Measurements from ENCODE around the gene DNAJC18.

DNA sequence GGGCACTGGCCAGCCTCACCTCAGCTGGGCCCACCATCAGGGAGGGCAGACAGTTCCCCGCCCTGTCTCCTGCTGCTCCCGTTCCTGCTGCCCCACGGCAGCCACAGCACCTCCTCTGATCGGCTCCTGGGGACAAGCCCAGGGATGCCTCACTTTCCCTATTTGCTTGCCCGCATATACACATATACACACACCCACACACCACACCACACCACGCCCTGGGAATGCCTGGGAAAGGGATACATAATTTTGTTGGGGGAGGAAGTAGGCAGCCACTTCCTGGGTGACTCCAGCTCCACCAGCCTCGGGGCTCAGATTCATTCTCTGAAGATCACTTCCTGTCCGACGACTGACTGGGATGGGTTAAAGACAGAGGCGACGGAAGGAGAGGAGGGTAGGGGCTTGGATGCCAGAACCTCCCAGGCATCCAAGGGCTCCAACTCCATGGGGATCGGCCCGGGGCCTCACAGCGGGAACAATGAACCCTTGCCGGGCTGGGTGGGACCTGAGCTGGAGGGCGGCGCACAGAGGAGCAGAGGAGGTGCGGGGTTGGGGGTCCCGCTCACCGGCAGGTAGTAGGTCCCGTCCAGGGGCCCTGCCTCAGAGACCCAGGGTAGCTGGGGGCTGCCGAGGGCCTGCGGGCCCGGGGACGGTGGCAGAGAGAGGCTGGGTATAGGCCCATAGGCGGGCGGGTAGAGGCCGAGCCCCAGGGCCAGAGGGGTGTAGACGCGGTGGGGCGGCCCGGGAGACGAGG, 47.6 kb downstream of the DNAJC18 start:
- TF ChIP-seq, protein P1, sequence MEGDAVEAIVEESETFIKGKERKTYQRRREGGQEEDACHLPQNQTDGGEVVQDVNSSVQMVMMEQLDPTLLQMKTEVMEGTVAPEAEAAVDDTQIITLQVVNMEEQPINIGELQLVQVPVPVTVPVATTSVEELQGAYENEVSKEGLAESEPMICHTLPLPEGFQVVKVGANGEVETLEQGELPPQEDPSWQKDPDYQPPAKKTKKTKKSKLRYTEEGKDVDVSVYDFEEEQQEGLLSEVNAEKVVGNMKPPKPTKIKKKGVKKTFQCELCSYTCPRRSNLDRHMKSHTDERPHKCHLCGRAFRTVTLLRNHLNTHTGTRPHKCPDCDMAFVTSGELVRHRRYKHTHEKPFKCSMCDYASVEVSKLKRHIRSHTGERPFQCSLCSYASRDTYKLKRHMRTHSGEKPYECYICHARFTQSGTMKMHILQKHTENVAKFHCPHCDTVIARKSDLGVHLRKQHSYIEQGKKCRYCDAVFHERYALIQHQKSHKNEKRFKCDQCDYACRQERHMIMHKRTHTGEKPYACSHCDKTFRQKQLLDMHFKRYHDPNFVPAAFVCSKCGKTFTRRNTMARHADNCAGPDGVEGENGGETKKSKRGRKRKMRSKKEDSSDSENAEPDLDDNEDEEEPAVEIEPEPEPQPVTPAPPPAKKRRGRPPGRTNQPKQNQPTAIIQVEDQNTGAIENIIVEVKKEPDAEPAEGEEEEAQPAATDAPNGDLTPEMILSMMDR (IDR thresholded peaks at IDR 0.05) = no peak
- TF ChIP-seq POLR2A (IDR thresholded peaks at IDR 0.05) = no peak

All from right lobe of liver (tissue), 4 donors.